ENCODE data around the gene PLK3. TPM values are rescaled to one million over a fixed set of nuclear protein-coding genes. Genes with fewer than 3 reads are reported as not detected.

Gene PLK3
- total and polyA plus RNA-seq, 2 experiments from 2014 or later: 8.7 to 15.1 TPM

- no peaks in the 10 kb centered on the region; the same call in 2 of the 3 replicates for H3K9me3 Mint-ChIP-seq
- H3K27me3 Mint-ChIP-seq (ENCODE audit: insufficient read depth, low read depth, poor library complexity): peaks cover 43% of the 10 kb centered on the region
- H3K36me3 Mint-ChIP-seq (ENCODE audit: low read depth): peaks cover 64% of the 10 kb centered on the region
- TF ChIP-seq EZH2phosphoT487 (IDR thresholded peaks at IDR 0.05; ENCODE audit: unreplicated experiment) (no peak), POLR2AphosphoS5 (IDR thresholded peaks at IDR 0.05; ENCODE audit: low read depth) (peak; percentile 64)
- Histone ChIP-seq H3K79me2 (replicated peaks; ENCODE audit: insufficient read depth) (peaks cover 32% of the 10 kb centered on the region), H3K9me2 (ENCODE audit: insufficient read depth) (no peaks in the 10 kb centered on the region), H3K4me3 (no peak overlapping the region), H3K4me2 (no peak overlapping the region), H3K27me3 (ENCODE audit: insufficient read depth) (0 out of 2 replicates have a peak, but pooled peaks cover 7% of the 10 kb centered on the region), H4K20me1 (replicated peaks; ENCODE audit: insufficient read depth) (peaks cover 35% of the 10 kb centered on the region), H3K4me1 (ENCODE audit: insufficient read depth) (peaks cover 29% of the 10 kb centered on the region), H3F3A (replicated peaks; ENCODE audit: low read depth) (peaks cover 86% of the 10 kb centered on the region), H2AFZ (no peak overlapping the region), H3K27ac (ENCODE audit: low read depth) (peak overlapping the region; percentile 62), H3K36me3 (ENCODE audit: insufficient read depth) (peaks cover 37% of the 10 kb centered on the region)
- H3K4me3 Mint-ChIP-seq: no peak overlapping the region
- DNase-seq (ENCODE audit: low spot score) (peak; percentile 38), ATAC-seq (peak; percentile 4; the same call in 2 of the 3 replicates)
- H3K27ac Mint-ChIP-seq: 0 out of 2 replicates have a peak overlapping the region, but pooled peaks have one; percentile 46
- peaks cover 35% of the 10 kb centered on the region for H3K4me1 Mint-ChIP-seq
Observed at GRCh38 chr1:44780583-44781121, 19.5 kb upstream of the PLK3 start.

GRCh38 chr1:44783697-44784093, 16.5 kb upstream of the PLK3 start:
- H3K36me3 ChIP-seq (ENCODE audit: insufficient read depth): peaks cover 11% of the 10 kb centered on the region
- peaks cover 29% of the 10 kb centered on the region for H3K4me1 Mint-ChIP-seq
- no peak overlapping the region; the same call in 1 of the 2 replicates for H3K27ac Mint-ChIP-seq
- H2AFZ ChIP-seq: peak overlapping the region; percentile 95
- peaks cover 22% of the 10 kb centered on the region for H3K4me1 ChIP-seq (ENCODE audit: insufficient read depth)
- H3K27ac ChIP-seq (ENCODE audit: low read depth): no peak overlapping the region
- peaks cover 34% of the 10 kb centered on the region for H3K36me3 Mint-ChIP-seq (ENCODE audit: low read depth)
- H3K9me3 Mint-ChIP-seq: no peaks in the 10 kb centered on the region; the same call in 2 of the 3 replicates
- peak overlapping the region; percentile 89 for H3K4me2 ChIP-seq
- peaks cover 8% of the 10 kb centered on the region for H4K20me1 ChIP-seq (replicated peaks; ENCODE audit: insufficient read depth)
- H3K4me3 ChIP-seq: peak overlapping the region; percentile 66
- H3K79me2 ChIP-seq (replicated peaks; ENCODE audit: insufficient read depth): peaks cover 2% of the 10 kb centered on the region; the same call in 1 of the 2 replicates
- peak overlapping the region; percentile 70 for H3K4me3 Mint-ChIP-seq
- H3F3A ChIP-seq (replicated peaks; ENCODE audit: low read depth): peaks cover 59% of the 10 kb centered on the region
- peak; percentile 32 for DNase-seq (ENCODE audit: low spot score)
- peaks cover 36% of the 10 kb centered on the region for H3K27me3 Mint-ChIP-seq (ENCODE audit: insufficient read depth, low read depth, poor library complexity)
- no peak for ATAC-seq
- H3K27me3 ChIP-seq (ENCODE audit: insufficient read depth): 0 out of 2 replicates have a peak, but pooled peaks cover 10% of the 10 kb centered on the region
- no peaks in the 10 kb centered on the region for H3K9me2 ChIP-seq (ENCODE audit: insufficient read depth)
- TF ChIP-seq EZH2 (IDR thresholded peaks at IDR 0.05; ENCODE audit: low read depth, unreplicated experiment): no peak
- no peak for TF ChIP-seq NANOG (IDR thresholded peaks at IDR 0.05; ENCODE audit: borderline replicate concordance)
- no peak for TF ChIP-seq ZNF462 (CRISPR knock-in tag; IDR thresholded peaks at IDR 0.05)
- no peak for TF ChIP-seq CREB1 (CRISPR knock-in tag; IDR thresholded peaks at IDR 0.05; ENCODE audit: low read depth)
- no peak for TF ChIP-seq POLR2AphosphoS5 (IDR thresholded peaks at IDR 0.05; ENCODE audit: low read depth)
- TF ChIP-seq ZNF114 (CRISPR knock-in tag; IDR thresholded peaks at IDR 0.05): no peak
- TF ChIP-seq STAT1 (IDR thresholded peaks at IDR 0.05; ENCODE audit: unreplicated experiment): no peak
- no peak for TF ChIP-seq ETS1 (IDR thresholded peaks at IDR 0.05)
- no peak for TF ChIP-seq REST (IDR thresholded peaks at IDR 0.05; ENCODE audit: unreplicated experiment)
- no peak for TF ChIP-seq EZH2phosphoT487 (IDR thresholded peaks at IDR 0.05; ENCODE audit: unreplicated experiment)
- no peak for TF ChIP-seq ZNF331 (CRISPR knock-in tag; IDR thresholded peaks at IDR 0.05; ENCODE audit: low read depth)

All from GM23338 (cell line).